HCT116 (cell line): ENCODE data around the gene CDK13. TPM values are rescaled to one million over a fixed set of nuclear protein-coding genes. Genes with fewer than 3 reads are reported as not detected.

Experiments used
- ATAC-seq: fragments of 200-7000 bp; cut with Tn5 transposase; 2 replicates; pipeline ENCODE4 v1.9.1; 2020; ENCODE audit warnings: mild to moderate bottlenecking, moderate library complexity
- BruUV-seq: library from RNA; stranded (reverse); fragments of 400-500 nt; replicated peaks from 2 replicates; lab custom pipeline; 2021; lab: Mats Ljungman, UMichigan
- CTCF ChIA-PET: fragments of 300-600 bp; sonication (Branson Sonifier 250); formaldehyde crosslinking; loops from one replicate; lab custom pipeline; 2021; ENCODE audit warnings: antibody characterized with exemption; lab: Charles Lee
- POLR2A ChIA-PET: fragments of 300-600, 350-600 bp; sonication (Branson Sonifier 250); formaldehyde crosslinking; loops from one replicate; lab custom pipeline; 2021; ENCODE audit warnings: antibody characterized with exemption; lab: Charles Lee
- RAD21 ChIA-PET, 2 experiments: fragments of 300-600 bp; sonication (Branson Sonifier 250); formaldehyde crosslinking; loops; one replicate each; lab custom pipeline; 2023; ENCODE audit warnings: low total read pairs in 2 of 2; ENCODE audit not compliant: uncharacterized antibody in 2 of 2, unreplicated experiment in 2 of 2, low non-redundant PET in 1 of 2; lab: Charles Lee
- DNase-seq: peaks from one replicate; pipeline ENCODE4 v3.0.0-alpha.2; 2010; ENCODE audit warnings: low read depth, low spot score
- H2AFZ ChIP-seq: fragments of 200-600 bp; shearing (Covaris generic), sonication (generic); 2 replicates; pipeline ENCODE4 v1.6.1; 2017; ENCODE audit warnings: low read depth, mixed run types, mixed read lengths, antibody characterized with exemption, low read length; ENCODE audit not compliant: poor library complexity, severe bottlenecking
- H3K27ac ChIP-seq: 2 replicates; pipeline ENCODE4 v1.5.1; 2012; ENCODE audit warnings: low read depth, low read length
- H3K27me3 ChIP-seq: fragments of 200-600 bp; sonication (generic); 2 replicates; pipeline ENCODE4 v1.6.1; 2016; ENCODE audit warnings: mixed run types, low read length, mixed read lengths; ENCODE audit not compliant: insufficient read depth
- H3K36me3 ChIP-seq, 2 experiments: fragments of 200-500 bp in 1 of 2; fragments of 200-600 bp in 1 of 2; sonication (Bioruptor generic) in 1 of 2; sonication (generic) in 1 of 2; 2 replicates each; pipeline versions ENCODE4 v1.5.1 to v1.6.1; 2014 to 2016; ENCODE audit warnings: low read length in 2 of 2, inconsistent platforms in 1 of 2, mixed read lengths in 1 of 2, mixed run types in 1 of 2; ENCODE audit not compliant: insufficient read depth in 2 of 2, control insufficient read depth in 1 of 2
- H3K4me1 ChIP-seq, 2 experiments: fragments of 200-600 bp in 1 of 2; sonication (generic) in 1 of 2; 2 replicates each; pipeline versions ENCODE4 v1.5.1 to v1.6.1; 2012 to 2017; ENCODE audit warnings: low read length in 2 of 2, inconsistent platforms in 1 of 2, mild to moderate bottlenecking in 1 of 2, mixed read lengths in 1 of 2, mixed run types in 1 of 2, moderate library complexity in 1 of 2; ENCODE audit not compliant: insufficient read depth in 2 of 2, control insufficient read depth in 1 of 2
- H3K4me2 ChIP-seq: fragments of 200-600 bp; sonication (generic); 2 replicates; pipeline ENCODE4 v1.6.1; 2017; ENCODE audit warnings: mixed run types, low read length, mixed read lengths
- H3K4me3 ChIP-seq, 2 experiments: fragments of 200-600 bp in 1 of 2; sonication (generic) in 1 of 2; replicated peaks in 1 of 2; 2 replicates each; pipeline ENCODE4 v1.5.1; 2011 to 2016; ENCODE audit warnings: low read length in 2 of 2, control low read depth in 1 of 2, low read depth in 1 of 2, mild to moderate bottlenecking in 1 of 2, mixed read lengths in 1 of 2, mixed run types in 1 of 2
- H3K79me2 ChIP-seq: fragments of 200-600 bp; sonication (generic); 2 replicates; pipeline ENCODE4 v1.6.1; 2017; ENCODE audit warnings: mild to moderate bottlenecking, mixed run types, low read length, moderate library complexity, mixed read lengths; ENCODE audit not compliant: insufficient read depth
- H3K9ac ChIP-seq: fragments of 200-600 bp; sonication (generic); 2 replicates; pipeline ENCODE4 v1.6.1; 2016; ENCODE audit warnings: low read length, mixed read lengths
- H3K9me2 ChIP-seq: fragments of 200-600 bp; sonication (generic), shearing (Covaris generic); 2 replicates; pipeline ENCODE4 v1.6.1; 2017; ENCODE audit warnings: mixed run types, mild to moderate bottlenecking, moderate library complexity; ENCODE audit not compliant: insufficient read depth
- H3K9me3 ChIP-seq, 2 experiments: fragments of 200-500 bp in 1 of 2; fragments of 200-600 bp in 1 of 2; sonication (Bioruptor generic) in 1 of 2; sonication (generic) in 1 of 2; 2 replicates each; pipeline ENCODE4 v1.6.1; 2014 to 2017; ENCODE audit warnings: low read length in 2 of 2, mixed read lengths in 2 of 2, inconsistent platforms in 1 of 2, low read depth in 1 of 2, mild to moderate bottlenecking in 1 of 2, mixed run types in 1 of 2, moderate library complexity in 1 of 2; ENCODE audit not compliant: control insufficient read depth in 1 of 2, insufficient read depth in 1 of 2
- H4K20me1 ChIP-seq: fragments of 200-600 bp; sonication (generic), shearing (Covaris generic); 2 replicates; pipeline ENCODE4 v1.6.1; 2017; ENCODE audit warnings: mixed run types, mild to moderate bottlenecking, moderate library complexity; ENCODE audit not compliant: insufficient read depth
- CBX3 ChIP-seq: IDR thresholded peaks from 2 replicates; pipeline ENCODE4 v1.6.1; 2012; ENCODE audit warnings: low read depth
- CEBPB ChIP-seq: IDR thresholded peaks from 2 replicates; pipeline ENCODE4 v1.6.1; 2012; ENCODE audit warnings: low read depth
- CTCF ChIP-seq, 3 experiments: fragments of 200-600 bp in 1 of 3; sonication (generic) in 1 of 3; IDR thresholded peaks in 2 of 3; conservative IDR thresholded peaks in 1 of 3; 2 replicates each; pipeline ENCODE4 v1.5.1; 2012 to 2017; ENCODE audit warnings: low read depth in 2 of 3, low read length in 2 of 3, antibody characterized with exemption in 1 of 3, borderline replicate concordance in 1 of 3, control low read depth in 1 of 3, mild to moderate bottlenecking in 1 of 3, mixed read lengths in 1 of 3, mixed run types in 1 of 3, moderate library complexity in 1 of 3; ENCODE audit not compliant: insufficient read depth in 1 of 3
- ELF1 ChIP-seq: IDR thresholded peaks from 2 replicates; pipeline ENCODE4 v1.6.1; 2012; ENCODE audit warnings: low read depth, borderline replicate concordance
- EZH2 ChIP-seq: fragments of 200-600 bp; sonication (generic); IDR thresholded peaks from 2 replicates; pipeline ENCODE4 v1.6.1; 2017; ENCODE audit warnings: antibody characterized with exemption, mixed run types
- EZH2phosphoT487 ChIP-seq: fragments of 200-600 bp; IDR thresholded peaks from 2 replicates; pipeline ENCODE4 v1.6.1; 2018; ENCODE audit warnings: antibody characterized with exemption, borderline replicate concordance
- JUND ChIP-seq: IDR thresholded peaks from 2 replicates; pipeline ENCODE4 v1.6.1; 2012
- POLR2AphosphoS5 ChIP-seq: IDR thresholded peaks from 2 replicates; pipeline ENCODE4 v1.6.1; 2011; ENCODE audit warnings: mild to moderate bottlenecking, low read depth, low read length, moderate library complexity
- RAD21 ChIP-seq: IDR thresholded peaks from 2 replicates; pipeline ENCODE4 v1.6.1; 2012; ENCODE audit warnings: low read depth, mild to moderate bottlenecking
- SIN3A ChIP-seq: IDR thresholded peaks from 2 replicates; pipeline ENCODE4 v1.6.1; 2012; ENCODE audit warnings: low read depth
- SRF ChIP-seq: IDR thresholded peaks from 2 replicates; pipeline ENCODE4 v1.6.1; 2012; ENCODE audit warnings: low read depth
- TCF7L2 ChIP-seq: IDR thresholded peaks from 2 replicates; pipeline ENCODE4 v1.7.0; 2011; ENCODE audit warnings: borderline replicate concordance, inconsistent platforms; ENCODE audit not compliant: insufficient read depth, insufficient read length; ENCODE audit errors: extremely low read depth
- YY1 ChIP-seq: IDR thresholded peaks from 2 replicates; pipeline ENCODE4 v1.6.1; 2011; ENCODE audit warnings: low read length, low read depth, moderate library complexity, mild to moderate bottlenecking; ENCODE audit not compliant: insufficient replicate concordance; ENCODE audit errors: extremely low read depth
- ZBTB33 ChIP-seq: IDR thresholded peaks from 2 replicates; pipeline ENCODE4 v1.6.1; 2011; ENCODE audit warnings: mild to moderate bottlenecking, low read length, moderate library complexity; ENCODE audit not compliant: insufficient replicate concordance; ENCODE audit errors: extremely low read depth
- ZFX ChIP-seq: fragments of 450-650 bp; IDR thresholded peaks from 2 replicates; pipeline ENCODE4 v1.6.1; 2017
- intact Hi-C: fragments of 100-400 bp; cut with micrococcal nuclease; formaldehyde crosslinking; loops from 2 replicates; pipeline ENCODE4 v1.10.0; 2022
- total RNA-seq: library from RNA; stranded (reverse); gene quantifications from one replicate; pipeline ENCODE4 v1.2.1, GENCODE V29; 2021; ENCODE audit not compliant: unreplicated experiment

CDK13 gene
- total RNA-seq, 1 experiment from 2014 or later: 28.8 TPM

GRCh38 chr7:40077849-40078248 is 127.8 kb downstream of the CDK13 start:
- no peaks in the 10 kb centered on the region for H3K79me2 ChIP-seq
- CTCF ChIA-PET: no interaction called here
- no peaks in the 10 kb centered on the region for H3K4me1 ChIP-seq
- no peak overlapping the region for H3K9ac ChIP-seq
- H3K4me3 ChIP-seq: no peak overlapping the region
- BruUV-seq: no TSS peak
- RAD21 ChIA-PET: no interaction called here
- POLR2A ChIA-PET: no interaction called here
- H3K27me3 ChIP-seq: no peaks in the 10 kb centered on the region
- H3K9me2 ChIP-seq: no peaks in the 10 kb centered on the region
- TF ChIP-seq POLR2AphosphoS5 (no peak), CTCF (IDR thresholded peaks at IDR 0.05 in 2 of 3, conservative IDR thresholded peaks at IDR 0.05 in 1 of 3; ENCODE audit: borderline replicate concordance in 1 of 3, insufficient read depth in 1 of 3, low read depth in 2 of 3, low read length in 2 of 3) (no peak), SIN3A (no peak), CEBPB (0 out of 2 replicates have a peak, but pooled peaks have one; percentile 14), CBX3 (no peak), JUND (no peak), ELF1 (no peak)
- TF ChIP-seq, all 23 proteins: peak for 1
- intact Hi-C loops: no loop called here
- no peak overlapping the region for H2AFZ ChIP-seq
- H3K27ac ChIP-seq: no peak overlapping the region
- H4K20me1 ChIP-seq: no peaks in the 10 kb centered on the region
- no peak for ATAC-seq
- H3K9me3 ChIP-seq: no peaks in the 10 kb centered on the region
- H3K4me2 ChIP-seq: no peak overlapping the region
- H3K36me3 ChIP-seq: no peaks in the 10 kb centered on the region; a peak in 1 of 4 replicates
- DNase-seq: no peak

DNA sequence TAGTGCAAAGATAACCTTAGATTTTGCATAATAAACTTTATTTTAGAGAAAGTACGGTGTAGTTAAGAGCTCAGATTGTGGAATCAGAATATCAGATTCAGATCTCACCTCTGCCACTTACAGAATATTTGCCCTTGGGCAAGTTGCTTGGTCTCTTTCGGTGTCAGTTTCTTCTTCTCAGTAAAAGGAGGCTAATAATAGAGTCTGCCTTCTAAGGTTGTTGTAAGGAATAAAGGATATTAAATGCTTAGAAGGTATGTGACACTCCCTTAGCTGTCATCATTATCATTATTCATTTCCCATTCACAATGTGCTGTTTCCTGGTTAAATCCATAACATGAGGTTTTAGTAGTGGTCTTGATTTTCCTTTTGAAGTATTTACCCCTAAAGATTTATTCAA is 142.1 kb downstream of the CDK13 start:
- no peaks in the 10 kb centered on the region for H3K9me3 ChIP-seq
- H3K27ac ChIP-seq: no peak overlapping the region
- no peaks in the 10 kb centered on the region for H3K79me2 ChIP-seq
- no peak overlapping the region for H3K9ac ChIP-seq
- DNase-seq (no peak), ATAC-seq (no peak)
- H4K20me1 ChIP-seq: no peaks in the 10 kb centered on the region
- no peaks in the 10 kb centered on the region for H3K9me2 ChIP-seq
- intact Hi-C loops: no loop called here
- H3K4me2 ChIP-seq: no peak overlapping the region
- no peaks in the 10 kb centered on the region for H3K27me3 ChIP-seq
- H2AFZ ChIP-seq: no peak overlapping the region
- H3K4me3 ChIP-seq: no peak overlapping the region
- RAD21 ChIA-PET: no interaction called here
- CTCF ChIA-PET: no interaction called here
- BruUV-seq: no TSS peak
- POLR2A ChIA-PET: interaction anchor here (0.6 kb wide), 1 partner anchor 235 kb away, joined by 3 read pairs; no protein-coding TSS in a partner anchor
- H3K36me3 ChIP-seq: peaks cover 21% of the 10 kb centered on the region in 2 experiments; a peak in 3 of 4 replicates
- H3K4me1 ChIP-seq: no peaks in the 10 kb centered on the region
- no peak for TF ChIP-seq YY1
- no peak for TF ChIP-seq TCF7L2
- no peak for TF ChIP-seq POLR2AphosphoS5
- no peak for TF ChIP-seq CTCF (IDR thresholded peaks at IDR 0.05 in 2 of 3, conservative IDR thresholded peaks at IDR 0.05 in 1 of 3; ENCODE audit: borderline replicate concordance in 1 of 3, insufficient read depth in 1 of 3, low read depth in 2 of 3, low read length in 2 of 3)
- no peak for TF ChIP-seq ZBTB33
- no peak for TF ChIP-seq EZH2
- TF ChIP-seq RAD21: no peak
- no peak for TF ChIP-seq SRF
- no peak for TF ChIP-seq ZFX
- TF ChIP-seq EZH2phosphoT487: no peak
